ENCODE measurements around the gene CPSF6.
"Not testable (repeated sequence)": the region's sequence is repeated elsewhere in the genome, so short reads cannot be mapped to it uniquely, and the experiment has no call there.

- TF ChIP-seq, protein P1, sequence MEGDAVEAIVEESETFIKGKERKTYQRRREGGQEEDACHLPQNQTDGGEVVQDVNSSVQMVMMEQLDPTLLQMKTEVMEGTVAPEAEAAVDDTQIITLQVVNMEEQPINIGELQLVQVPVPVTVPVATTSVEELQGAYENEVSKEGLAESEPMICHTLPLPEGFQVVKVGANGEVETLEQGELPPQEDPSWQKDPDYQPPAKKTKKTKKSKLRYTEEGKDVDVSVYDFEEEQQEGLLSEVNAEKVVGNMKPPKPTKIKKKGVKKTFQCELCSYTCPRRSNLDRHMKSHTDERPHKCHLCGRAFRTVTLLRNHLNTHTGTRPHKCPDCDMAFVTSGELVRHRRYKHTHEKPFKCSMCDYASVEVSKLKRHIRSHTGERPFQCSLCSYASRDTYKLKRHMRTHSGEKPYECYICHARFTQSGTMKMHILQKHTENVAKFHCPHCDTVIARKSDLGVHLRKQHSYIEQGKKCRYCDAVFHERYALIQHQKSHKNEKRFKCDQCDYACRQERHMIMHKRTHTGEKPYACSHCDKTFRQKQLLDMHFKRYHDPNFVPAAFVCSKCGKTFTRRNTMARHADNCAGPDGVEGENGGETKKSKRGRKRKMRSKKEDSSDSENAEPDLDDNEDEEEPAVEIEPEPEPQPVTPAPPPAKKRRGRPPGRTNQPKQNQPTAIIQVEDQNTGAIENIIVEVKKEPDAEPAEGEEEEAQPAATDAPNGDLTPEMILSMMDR (conservative IDR thresholded peaks at IDR 0.05; ENCODE audit: low read length): not testable (repeated sequence)
- not testable (repeated sequence) for TF ChIP-seq EZH2phosphoT487 (IDR thresholded peaks at IDR 0.05; ENCODE audit: borderline replicate concordance)
These were observed 77.9 kb downstream of the CPSF6 start for GRCh38 chr12:69317233-69317632.

All from Loucy (cell line).